ENCODE measurements around the gene PCSK5.
"Not testable (repeated sequence)": the region's sequence is repeated elsewhere in the genome, so short reads cannot be mapped to it uniquely, and the experiment has no call there.

Gene PCSK5

DNA sequence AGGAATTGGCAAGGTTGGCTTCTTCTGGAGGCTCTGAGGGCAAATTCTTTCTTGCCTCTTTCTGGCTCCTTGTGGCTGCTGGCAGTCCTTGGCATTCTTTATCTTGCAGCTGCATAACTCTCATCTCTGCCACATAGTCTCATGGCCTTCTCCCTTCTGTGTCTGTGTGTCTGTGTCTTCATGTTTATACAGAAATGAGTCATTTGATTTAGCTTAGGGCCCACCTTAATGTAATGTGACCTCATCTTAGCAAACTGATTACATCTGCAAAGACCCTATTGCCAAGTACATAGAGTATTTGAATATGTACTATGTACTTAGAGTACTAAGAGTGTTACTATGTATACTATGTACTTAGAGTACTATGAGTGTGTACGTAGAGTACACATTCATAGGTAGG lies 381.3 kb downstream of the PCSK5 start:
- no peak for DNase-seq

GRCh38 chr9:76289042-76289441 lies 398.6 kb downstream of the PCSK5 start:
- DNase-seq, result no peak

DNA sequence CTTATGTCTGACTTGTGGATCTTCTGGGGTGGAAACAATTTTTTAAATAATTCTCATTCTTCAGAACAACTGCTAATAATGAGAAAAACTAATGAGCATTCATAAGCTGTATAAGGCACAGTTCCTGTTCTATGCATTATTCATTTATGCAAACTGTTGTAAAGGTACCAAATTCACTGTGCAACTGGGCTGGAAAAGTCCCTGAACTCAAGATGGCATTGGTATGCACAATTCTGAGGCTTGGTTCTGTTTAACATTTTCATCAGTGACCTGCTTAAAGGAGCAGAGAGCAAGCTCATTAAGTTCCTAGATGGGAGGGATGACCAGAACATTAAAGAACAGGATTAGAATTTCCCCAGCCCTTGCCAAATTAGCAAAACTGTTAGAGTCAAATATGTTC lies 399.2 kb downstream of the PCSK5 start:
- DNase-seq, result no peak

GRCh38 chr9:76290555-76290954 lies 400.1 kb downstream of the PCSK5 start:
- DNase-seq, result no peak

DNA sequence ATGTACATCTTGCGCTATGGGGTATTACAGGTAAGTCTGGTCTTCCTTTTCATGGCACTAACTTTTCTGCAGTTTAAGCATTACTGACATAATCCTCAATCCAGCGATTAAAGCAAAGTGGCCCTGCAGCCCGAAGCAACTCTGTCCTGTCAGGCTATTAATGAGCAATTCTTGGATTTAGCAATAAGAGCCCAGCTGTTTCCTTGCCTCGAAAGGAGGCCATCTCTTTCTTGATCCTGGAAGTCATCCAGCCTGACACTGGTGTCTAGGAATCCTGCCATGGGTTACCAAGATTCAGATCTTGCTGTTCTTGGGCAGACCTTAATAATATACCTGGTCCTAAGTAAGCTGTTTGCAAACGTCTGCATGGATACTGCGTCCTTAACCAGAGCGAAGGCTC lies 401.8 kb downstream of the PCSK5 start:
- no peak for DNase-seq

- DNase-seq, result no peak
These were observed 402.2 kb downstream of the PCSK5 start for GRCh38 chr9:76292658-76293057.

DNA sequence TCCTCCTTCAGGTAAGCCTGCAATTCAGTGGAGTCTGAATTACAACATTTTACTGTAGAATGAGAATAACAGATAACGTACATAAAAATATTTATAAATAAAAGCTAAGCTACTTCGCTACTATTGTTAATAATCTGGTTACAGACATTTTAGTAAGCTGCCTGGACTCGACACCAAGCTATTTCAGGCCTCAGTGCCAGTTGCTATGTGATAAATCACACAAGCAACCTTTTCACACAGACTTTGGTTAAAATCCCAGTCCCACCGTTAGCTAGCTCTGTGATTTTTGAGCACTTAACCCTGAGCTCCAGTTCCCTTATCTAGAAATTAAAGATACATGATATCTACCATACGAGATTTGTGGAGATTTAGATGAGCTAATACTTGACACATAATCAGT lies 403.8 kb downstream of the PCSK5 start:
- DNase-seq, result no peak

DNA sequence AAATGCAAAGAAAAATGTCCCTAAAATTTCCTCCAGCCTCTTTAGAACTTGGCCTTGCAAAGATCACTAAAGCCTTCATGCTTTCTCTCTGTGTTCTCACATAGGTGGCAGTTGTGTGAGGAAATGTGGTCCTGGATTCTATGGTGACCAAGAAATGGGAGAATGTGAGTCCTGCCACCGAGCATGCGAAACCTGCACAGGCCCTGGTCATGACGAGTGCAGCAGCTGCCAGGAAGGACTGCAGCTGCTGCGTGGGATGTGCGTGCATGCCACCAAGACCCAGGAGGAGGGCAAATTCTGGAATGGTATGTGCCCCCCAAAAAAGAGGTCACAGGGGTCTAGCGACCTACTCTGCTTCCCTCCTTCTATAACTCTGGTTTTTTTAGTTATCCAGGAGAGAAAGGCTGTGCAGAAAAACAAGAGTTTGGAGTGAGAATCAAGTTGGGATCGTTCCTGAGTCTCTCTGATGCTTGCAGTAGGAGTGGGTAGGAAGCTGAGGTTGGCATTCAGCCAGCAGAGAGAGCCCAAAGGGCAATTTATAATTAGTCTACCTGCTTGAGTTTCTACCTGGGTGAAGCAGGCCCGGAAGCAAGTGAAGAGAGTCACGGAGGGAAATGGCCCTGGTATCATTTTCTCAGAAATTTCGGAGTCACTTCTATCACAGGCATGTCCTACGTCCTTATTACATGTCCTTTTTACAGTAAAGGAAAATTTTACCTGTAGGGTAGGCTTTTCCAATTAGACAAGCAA lies 406.3 kb downstream of the PCSK5 start:
- DNase-seq, result no peak

GRCh38 chr9:76297721-76298239 lies 407.3 kb downstream of the PCSK5 start:
- DNase-seq, result no peak

DNA sequence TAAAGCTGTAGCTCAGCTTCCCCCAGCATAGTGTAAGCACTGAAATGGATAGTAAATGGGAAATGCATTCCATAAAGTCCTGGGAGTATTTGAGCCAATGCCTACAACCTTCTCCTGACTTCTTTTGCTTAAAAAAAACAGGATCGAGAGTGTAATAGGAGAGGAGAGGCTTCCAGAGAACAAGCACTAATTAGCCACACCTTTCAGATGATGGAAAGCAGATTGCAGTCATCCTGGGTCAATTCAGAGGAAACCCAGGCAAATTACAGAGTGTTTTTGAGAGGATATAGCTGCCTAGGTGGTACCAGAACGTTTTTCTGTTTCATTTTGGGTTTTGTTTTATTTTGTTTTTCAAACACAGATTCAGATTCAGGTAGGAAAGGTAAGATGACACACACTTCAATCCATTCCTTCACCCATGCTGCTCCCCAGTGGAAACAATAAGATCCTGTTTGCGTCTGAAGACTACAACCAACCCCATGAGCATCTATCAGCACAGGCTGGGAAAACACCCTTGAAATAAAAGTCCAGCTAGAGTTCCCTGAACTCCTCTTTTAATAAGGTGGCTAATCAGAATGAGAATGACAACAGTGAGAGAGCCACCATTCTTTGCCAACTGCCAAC lies 408.2 kb downstream of the PCSK5 start:
- peak in 1 of 2 experiments; percentile 33 for DNase-seq

GRCh38 chr9:76302543-76302942 lies 412.1 kb downstream of the PCSK5 start:
- no peak for DNase-seq

DNA sequence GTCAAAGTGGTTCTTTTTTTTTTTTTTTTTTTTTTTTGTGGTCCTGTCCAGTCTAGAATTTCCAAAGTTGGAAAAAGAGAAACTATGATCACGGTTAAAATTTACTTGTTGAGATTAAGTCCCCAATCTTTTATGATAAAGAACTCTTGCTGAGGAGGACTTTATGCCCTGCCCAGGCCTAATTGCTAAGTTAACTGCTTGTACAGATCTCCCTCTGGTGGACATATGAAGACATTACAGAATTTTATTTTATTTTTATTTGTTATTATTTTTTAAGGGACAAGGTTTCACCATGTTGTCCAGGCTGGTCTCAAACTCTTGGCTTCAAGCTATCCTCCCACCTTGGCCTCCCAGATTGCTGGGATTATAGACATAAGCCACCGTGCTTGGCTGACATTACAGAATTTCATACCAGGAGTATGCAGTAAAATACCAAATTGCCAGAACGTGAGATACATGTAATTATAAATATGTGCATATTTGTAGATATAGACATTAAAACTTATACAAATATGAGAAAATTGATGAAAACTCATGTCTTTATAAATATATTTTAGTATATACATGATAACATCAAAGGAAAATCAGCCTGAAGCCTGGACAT lies 412.6 kb downstream of the PCSK5 start:
- peak in 1 of 2 experiments; percentile 24 for DNase-seq

DNA sequence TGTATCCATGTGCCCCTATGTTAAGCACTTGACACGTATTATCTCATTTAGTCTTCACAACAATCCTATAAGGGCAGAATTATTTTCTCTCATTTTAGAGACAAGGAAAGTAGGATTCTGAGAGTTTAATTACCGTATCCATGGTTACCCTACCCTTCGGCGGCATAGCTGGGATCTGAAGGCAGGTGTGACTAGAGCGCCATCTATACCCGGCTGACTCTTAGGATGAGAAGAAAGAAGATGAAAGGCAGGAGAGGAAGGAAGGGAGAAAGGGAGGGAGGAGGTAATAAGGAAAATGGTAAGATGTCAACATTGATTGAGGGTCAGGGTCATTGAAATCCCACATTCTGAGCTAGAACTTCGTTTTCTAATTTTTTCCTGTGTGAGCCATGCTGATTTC lies 416.6 kb downstream of the PCSK5 start:
- not testable (repeated sequence) for DNase-seq

GRCh38 chr9:76310577-76310976 lies 420.1 kb downstream of the PCSK5 start:
- no peak for DNase-seq

DNA sequence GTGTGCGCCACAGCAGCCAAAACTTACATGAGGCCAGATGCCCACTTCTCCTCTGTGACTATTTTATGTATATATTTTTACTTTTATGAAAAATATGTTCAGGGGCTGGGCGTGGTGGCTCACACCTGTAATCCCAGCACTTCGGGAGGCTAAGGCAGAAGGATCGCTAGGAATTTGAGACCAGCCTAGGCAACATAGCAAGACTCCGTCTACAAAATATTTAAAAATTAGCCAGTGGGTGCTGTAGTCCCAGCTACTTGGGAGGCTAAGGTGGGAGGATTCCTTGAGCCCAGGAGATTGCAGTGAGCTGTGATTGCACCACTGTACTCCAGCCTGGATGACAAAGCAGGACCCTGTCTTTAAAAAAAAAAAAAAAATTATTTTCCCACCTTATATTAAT lies 420.5 kb downstream of the PCSK5 start:
- DNase-seq, result no peak

DNA sequence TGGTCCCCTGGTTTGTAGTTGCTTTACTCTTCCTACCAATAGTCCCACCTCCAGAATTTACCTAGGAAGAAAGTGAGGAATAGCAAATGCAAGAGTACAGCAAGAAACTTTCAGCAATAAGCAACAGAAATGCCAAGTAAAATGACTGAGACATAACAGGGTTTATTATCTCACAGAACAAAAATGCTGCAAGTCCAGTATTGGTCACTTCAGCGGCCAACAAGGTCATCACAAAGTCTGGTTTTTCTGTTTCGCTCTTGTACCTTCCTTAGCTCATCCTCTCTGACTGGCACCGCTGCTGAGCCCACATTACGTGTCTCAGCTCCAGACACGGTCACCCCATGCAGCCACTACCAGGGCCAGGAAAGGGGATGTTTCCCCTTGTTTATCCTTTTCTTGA lies 421.1 kb downstream of the PCSK5 start:
- DNase-seq, result no peak

DNA sequence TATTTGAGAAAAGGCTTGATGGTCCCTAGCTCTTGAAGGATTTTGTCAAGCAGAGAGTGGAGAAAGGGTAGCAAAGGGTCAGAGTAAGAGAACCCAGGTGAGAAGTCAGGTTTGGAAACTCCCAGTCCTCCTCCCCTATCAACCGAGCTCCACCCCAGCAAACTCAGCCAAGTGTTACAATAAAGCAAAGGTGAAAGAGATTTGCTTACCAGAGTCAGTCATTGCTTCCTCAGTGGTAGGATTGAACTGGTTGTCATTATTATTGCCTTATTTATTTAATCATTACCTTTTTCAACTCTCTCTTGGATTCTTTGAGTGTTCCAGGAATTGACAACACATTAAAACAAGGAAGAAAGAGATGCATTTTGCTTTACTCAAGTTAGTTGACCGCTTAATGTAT lies 423.3 kb downstream of the PCSK5 start:
- no peak for DNase-seq

GRCh38 chr9:76314321-76314720 lies 423.8 kb downstream of the PCSK5 start:
- DNase-seq, result no peak

GRCh38 chr9:76316069-76316468 lies 425.6 kb downstream of the PCSK5 start:
- no peak for DNase-seq

DNA sequence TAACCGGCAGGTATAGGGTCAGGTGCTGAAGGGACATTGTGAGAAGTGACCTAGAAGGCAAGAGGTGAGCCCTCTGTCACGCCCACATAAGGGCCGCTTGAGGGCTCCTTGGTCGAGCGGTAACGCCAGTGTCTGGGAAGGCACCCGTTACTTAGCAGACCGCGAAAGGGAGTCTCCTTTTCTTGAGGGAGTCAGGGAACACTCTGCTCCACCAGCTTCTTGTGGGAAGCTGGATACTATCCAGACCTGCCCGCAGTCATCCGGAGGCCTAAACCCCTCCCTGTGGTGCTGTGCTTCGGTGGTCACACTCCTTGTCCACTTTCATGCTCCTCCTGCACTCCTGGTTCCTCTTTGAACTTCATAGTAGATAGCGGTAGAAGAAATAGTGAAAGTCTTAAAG lies 429.0 kb downstream of the PCSK5 start:
- not testable (repeated sequence) for DNase-seq

- DNase-seq, result no peak
These were observed 430.8 kb downstream of the PCSK5 start for GRCh38 chr9:76321195-76321828.

DNA sequence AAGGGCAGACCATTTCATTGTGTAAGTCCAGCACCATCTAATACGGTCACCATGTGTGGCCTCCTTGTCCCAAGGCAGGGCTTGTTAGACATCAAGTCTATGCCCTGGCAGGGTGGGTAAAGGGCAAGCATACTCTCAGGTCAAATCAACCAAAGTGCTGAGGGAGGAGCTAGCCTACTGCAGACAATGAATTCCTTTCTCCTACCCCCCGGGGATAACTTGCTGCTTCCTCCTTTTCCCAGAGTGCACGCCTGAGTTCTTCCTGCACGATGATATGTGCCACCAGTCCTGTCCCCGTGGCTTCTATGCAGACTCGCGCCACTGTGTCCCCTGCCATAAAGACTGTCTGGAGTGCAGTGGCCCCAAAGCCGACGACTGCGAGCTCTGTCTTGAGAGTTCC lies 432.3 kb downstream of the PCSK5 start:
- DNase-seq, result no peak

DNA sequence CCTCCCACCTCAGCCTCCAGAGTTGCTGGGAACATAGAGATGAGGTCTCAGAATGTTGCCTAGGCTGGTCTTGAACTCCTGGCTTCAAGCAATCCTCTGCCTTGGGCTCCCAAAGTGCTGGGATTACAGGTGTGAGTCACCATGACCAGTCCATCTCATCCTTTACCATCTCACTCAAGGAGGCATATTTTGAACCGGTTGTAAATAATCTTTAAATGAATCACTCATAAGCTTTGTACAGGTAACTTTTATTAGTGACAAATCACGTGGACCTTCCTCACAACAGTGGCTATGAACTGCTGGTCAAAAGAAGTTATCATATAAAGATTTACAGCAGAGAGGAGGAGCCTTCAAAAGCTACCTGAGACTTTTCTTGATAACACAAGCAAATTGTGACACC lies 433.0 kb downstream of the PCSK5 start:
- no peak for DNase-seq

DNA sequence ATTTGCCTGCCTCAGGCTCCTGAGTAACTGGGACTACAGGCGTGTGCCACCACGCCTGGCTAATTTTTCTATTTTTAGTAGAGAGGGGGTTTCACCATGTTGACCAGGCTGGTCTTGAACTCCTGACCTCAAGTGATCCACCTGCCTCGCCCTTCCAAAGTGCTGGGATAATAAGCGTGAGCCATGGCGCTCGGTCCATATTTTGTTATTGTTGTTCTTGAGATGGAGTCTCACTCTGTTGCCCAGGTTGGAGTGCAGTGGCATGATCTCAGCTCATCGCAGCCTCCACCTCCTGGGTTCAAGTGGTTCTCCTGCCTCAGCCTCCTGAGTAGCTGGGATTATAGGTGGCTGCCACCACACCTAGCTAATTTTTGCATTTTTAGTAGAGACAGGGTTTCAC lies 433.6 kb downstream of the PCSK5 start:
- not testable (repeated sequence) for DNase-seq

All from NCI-H1930 (cell line).